K562 (cell line): ENCODE measurements around the gene LRP2. TPM values are rescaled to one million over a fixed set of nuclear protein-coding genes. Genes with fewer than 3 reads are reported as not detected.

Source experiments
- ATAC-seq: fragments of 200-7000 bp; cut with Tn5 transposase; 3 replicates; pipeline ENCODE4 v1.9.1; 2020; ENCODE audit warnings: moderate library complexity
- BruUV-seq: library from RNA; stranded (reverse); fragments of 400-500 nt; replicated peaks from 2 replicates; lab custom pipeline; 2021; lab: Mats Ljungman, UMichigan
- CTCF ChIA-PET: fragments of 300-600 bp; formaldehyde crosslinking; extraction: SDS; loops from one replicate; lab custom pipeline; 2021; ENCODE audit warnings: low intra/inter-chr PET ratio; lab: Yijun Ruan, JAX
- POLR2A ChIA-PET: fragments of 300-600, 350-650 bp; sonication (Branson Sonifier 250); formaldehyde crosslinking; extraction: SDS; loops from one replicate; lab custom pipeline; 2021; ENCODE audit warnings: antibody characterized with exemption, inconsistent platforms; lab: Yijun Ruan, JAX
- DNase-seq, 4 experiments: peaks; one replicate each; pipeline versions ENCODE4 v3.0.0 to v3.0.0-alpha.2; 2011 to 2018; ENCODE audit warnings: low spot score in 3 of 4, mixed read lengths in 3 of 4; ENCODE audit errors: extremely low read depth in 1 of 4
- FAIRE-seq: peaks from 2 replicates; lab custom pipeline; 2011; peaks lifted over from hg19 to GRCh38; lab: Jason Lieb, UNC
- H2AFZ ChIP-seq: 2 replicates; pipeline ENCODE4 v1.6.0; 2011; ENCODE audit warnings: low read depth, low read length, control low read depth, inconsistent platforms
- H3K27ac ChIP-seq: fragments of 200-600 bp; 3 replicates; pipeline ENCODE4 v1.8.0; 2011; ENCODE audit warnings: low read depth, mild to moderate bottlenecking, control low read depth, inconsistent platforms, low read length, moderate library complexity, mixed read lengths; ENCODE audit errors: extremely low read depth
- H3K27me3 ChIP-seq, 2 experiments: fragments of 300-600 bp in 1 of 2; 2 replicates in 1 of 2; 3 replicates in 1 of 2; pipeline versions ENCODE4 v1.6.0 to v1.8.0; 2011; ENCODE audit warnings: inconsistent platforms in 2 of 2, low read length in 2 of 2, mild to moderate bottlenecking in 1 of 2, mixed read lengths in 1 of 2, moderate library complexity in 1 of 2; ENCODE audit not compliant: control insufficient read depth in 2 of 2, insufficient read depth in 2 of 2
- H3K36me3 ChIP-seq: fragments of 300-600 bp; 3 replicates; pipeline ENCODE4 v1.8.0; 2011; ENCODE audit warnings: mild to moderate bottlenecking, low read length, inconsistent platforms; ENCODE audit not compliant: control insufficient read depth, insufficient read depth
- H3K4me1 ChIP-seq, 2 experiments: fragments of 200-600 bp in 1 of 2; replicated peaks in 1 of 2; 2 replicates in 1 of 2; 3 replicates in 1 of 2; pipeline versions ENCODE4 v1.5.1 to v1.8.0; 2011; ENCODE audit warnings: inconsistent platforms in 2 of 2, low read length in 2 of 2, mild to moderate bottlenecking in 1 of 2, mixed read lengths in 1 of 2, moderate library complexity in 1 of 2; ENCODE audit not compliant: control insufficient read depth in 2 of 2, insufficient read depth in 2 of 2
- H3K4me2 ChIP-seq: 2 replicates; pipeline ENCODE4 v1.6.1; 2011; ENCODE audit warnings: low read length, control low read depth, inconsistent platforms, mixed read lengths; ENCODE audit not compliant: insufficient read depth
- H3K4me3 ChIP-seq: fragments of 200-600 bp; sonication (generic), shearing (Covaris generic); 2 replicates; pipeline ENCODE4 v1.5.1; 2016; ENCODE audit warnings: control low read depth, inconsistent platforms
- H3K79me2 ChIP-seq: fragments of 200-600 bp; 3 replicates; pipeline ENCODE4 v1.8.0; 2011; ENCODE audit warnings: low read length, inconsistent platforms; ENCODE audit not compliant: control insufficient read depth, insufficient read depth
- H3K9ac ChIP-seq, 2 experiments: 2 replicates each; pipeline versions ENCODE4 v1.6.0 to v1.6.1; 2011; ENCODE audit warnings: low read depth in 2 of 2, low read length in 2 of 2, control low read depth in 1 of 2, inconsistent platforms in 1 of 2, mild to moderate bottlenecking in 1 of 2, mixed read lengths in 1 of 2; ENCODE audit not compliant: insufficient read depth in 1 of 2
- H3K9me1 ChIP-seq: one replicate; pipeline ENCODE4 v1.6.0; 2011; ENCODE audit warnings: inconsistent platforms, mild to moderate bottlenecking, low read length, moderate library complexity; ENCODE audit not compliant: control insufficient read depth, insufficient read depth
- H3K9me3 ChIP-seq: replicated peaks from 2 replicates; pipeline ENCODE4 v1.5.1; 2011; ENCODE audit warnings: low read depth, low read length, inconsistent platforms; ENCODE audit not compliant: control insufficient read depth, insufficient read depth
- H4K20me1 ChIP-seq: replicated peaks from 2 replicates; pipeline ENCODE4 v1.6.1; 2011; ENCODE audit warnings: low read length, inconsistent platforms, mixed read lengths; ENCODE audit not compliant: control insufficient read depth, insufficient read depth
- BRCA1 ChIP-seq, 2 experiments: fragments of 450-650 bp in 1 of 2; sonication (generic) in 1 of 2; formaldehyde crosslinking in 1 of 2; IDR thresholded peaks; 2 replicates each; pipeline versions ENCODE4 v1.5.0 to v1.6.1; 2017 to 2020; ENCODE audit warnings: mild to moderate bottlenecking in 1 of 2, missing genetic modification reagents in 1 of 2
- CC2D1A ChIP-seq: fragments of 450-650 bp; IDR thresholded peaks from 2 replicates; pipeline ENCODE4 v1.6.1; 2017; ENCODE audit warnings: mild to moderate bottlenecking
- CEBPB ChIP-seq: fragments of 450-650 bp; IDR thresholded peaks from 2 replicates; pipeline ENCODE4 v1.6.1; 2016; ENCODE audit warnings: missing genetic modification characterization, missing compliant biosample characterization
- FOXJ3 ChIP-seq: sonication (generic); formaldehyde crosslinking; IDR thresholded peaks from 2 replicates; pipeline ENCODE4 v1.4.0; 2020; ENCODE audit warnings: mild to moderate bottlenecking, missing genetic modification reagents
- MAFG ChIP-seq: fragments of 450-650 bp; conservative IDR thresholded peaks from 2 replicates; pipeline ENCODE4 v1.6.1; 2016; ENCODE audit warnings: missing genetic modification characterization, missing compliant biosample characterization
- ZNF551 ChIP-seq: fragments of 250-450 bp; sonication (Bioruptor Pico); IDR thresholded peaks from 2 replicates; pipeline ENCODE4 v1.5.0; 2021; ENCODE audit warnings: mild to moderate bottlenecking, moderate library complexity
- WGBS: fragments of 100-300 bp; shearing (Covaris generic); methylation state at CpG from one replicate; pipeline ENCODE4 v1.1.6; 2016; ENCODE audit warnings: low coverage, mixed read lengths; ENCODE audit not compliant: insufficient coverage; ENCODE audit errors: missing lambda C conversion rate; 5-methylcytosine and 5-hydroxymethylcytosine counted together
- in situ Hi-C: fragments of 300-500 bp; cut with MboI; formaldehyde crosslinking; loops from 4 replicates; pipeline ENCODE4 v1.15.0; 2018; ENCODE audit warnings: inconsistent platforms, mixed read lengths
- intact Hi-C: fragments of 100-400 bp; cut with micrococcal nuclease; formaldehyde crosslinking; loops from 2 replicates; pipeline ENCODE4 v1.14.2; 2022
- polyA plus RNA-seq, 8 experiments: library from polyadenylated mRNA; depleted of rRNA in 4 of 8; stranded (reverse) in 5 of 8; unstranded in 3 of 8; fragments of >200 nt; fragmentation: Nextera tagmentation in 2 of 8; fragmentation: Illumina TruSeq in 1 of 8; extraction: Ambion mirVana in 2 of 8; extraction: Trizol in 1 of 8; gene quantifications; 2 replicates each; pipeline versions ENCODE4 v1.2.1 to v1.2.3, GENCODE V29; 2011 to 2014; ENCODE audit warnings: inconsistent platforms in 1 of 8, missing spikeins in 1 of 8
- total RNA-seq, 7 experiments: library from RNA; depleted of rRNA in 6 of 7; stranded (reverse); fragments of >200 nt in 6 of 7; fragmentation: Illumina TruSeq in 2 of 7; extraction: Trizol in 2 of 7; gene quantifications; 2 replicates each; pipeline versions ENCODE4 v1.2.1 to v1.2.3, GENCODE V29; 2011 to 2021; ENCODE audit warnings: low replicate concordance in 1 of 7
- TF ChIP-seq, protein P1 (sequence below): fragments of 250-450 bp; sonication (Bioruptor Pico); IDR thresholded peaks from 2 replicates; pipeline ENCODE4 v1.4.0; 2020; ENCODE audit warnings: mild to moderate bottlenecking
- TF ChIP-seq, protein P2 (sequence below): fragments of 250-450 bp; sonication (Bioruptor Pico); IDR thresholded peaks from 2 replicates; pipeline ENCODE4 v1.5.1; 2021; ENCODE audit warnings: mild to moderate bottlenecking
- TF ChIP-seq, protein P3 (sequence below): sonication (generic); formaldehyde crosslinking; IDR thresholded peaks from 2 replicates; pipeline ENCODE4 v1.8.1; 2022; ENCODE audit warnings: missing genetic modification reagents

LRP2 gene
- total and polyA plus RNA-seq, 9 of the 15 experiments (the other 6 are each of a cell fraction or from before 2014, with no cell fraction given), result 0.04 to 0.18 (median 0.11) TPM; not detected in 1

DNA sequence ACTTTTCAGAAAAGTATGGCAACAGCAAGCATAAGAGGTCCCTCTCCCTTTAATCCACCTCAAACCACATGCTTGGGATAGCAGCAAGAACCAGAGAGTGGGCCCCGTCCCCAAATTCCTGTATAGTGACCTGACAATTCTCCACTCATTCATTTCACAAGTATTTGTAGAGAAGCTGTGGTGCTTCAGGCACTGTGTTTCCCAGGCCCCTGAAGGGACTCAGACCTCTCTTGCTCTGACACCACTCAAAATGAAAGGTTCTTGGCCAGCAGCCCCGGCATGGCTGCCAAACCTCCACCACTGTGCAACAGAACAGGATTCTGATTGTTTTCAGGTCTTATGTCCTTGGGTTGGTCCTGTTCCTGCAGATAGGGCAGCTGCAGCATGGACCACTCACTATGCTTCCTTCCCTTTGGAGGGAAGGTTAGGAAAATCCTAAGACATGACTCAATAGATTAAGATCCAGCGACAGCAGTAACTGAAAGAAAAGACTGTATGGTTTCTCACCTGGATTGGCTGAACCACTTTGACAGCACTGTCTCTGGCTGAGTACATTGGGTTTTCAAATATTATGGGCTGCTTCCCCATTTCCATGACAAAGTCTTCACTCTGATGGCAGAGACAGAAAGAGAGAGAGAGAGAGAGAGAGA is 225.3 kb downstream of the LRP2 start:
- Histone ChIP-seq H3K9me3 (no peaks in the 10 kb centered on the region), H3K27ac (no peak overlapping the region), H3K9me1 (no peaks in the 10 kb centered on the region), H2AFZ (peak overlapping the region; percentile 67), H4K20me1 (no peaks in the 10 kb centered on the region), H3K4me3 (no peak overlapping the region), H3K4me1 (peaks cover 5 to 22% of the 10 kb centered on the region in 2 experiments; a peak in 3 of 5 replicates), H3K9ac (no peak overlapping the region), H3K36me3 (no peaks in the 10 kb centered on the region), H3K27me3 (no peaks in the 10 kb centered on the region), H3K4me2 (no peak overlapping the region), H3K79me2 (no peaks in the 10 kb centered on the region)
- FAIRE-seq (no peak), DNase-seq (peak in 1 of 4 experiments; percentile 21), ATAC-seq (peak; percentile 58)
- POLR2A ChIA-PET, result interaction anchor here (0.6 kb wide), 1 partner anchor 9 kb away, joined by 3 read pairs; no protein-coding TSS in a partner anchor
- WGBS, result 54% methylated on average over 3 of the region's 3 CpGs
- CTCF ChIA-PET, result no interaction called here
- in situ Hi-C loops (no loop called here), intact Hi-C loops (loop anchor here (10.0 kb wide), 2 partner anchors 362 to 792 kb away; no protein-coding TSS in a partner anchor)
- BruUV-seq, result no TSS peak
- TF ChIP-seq, protein P1, sequence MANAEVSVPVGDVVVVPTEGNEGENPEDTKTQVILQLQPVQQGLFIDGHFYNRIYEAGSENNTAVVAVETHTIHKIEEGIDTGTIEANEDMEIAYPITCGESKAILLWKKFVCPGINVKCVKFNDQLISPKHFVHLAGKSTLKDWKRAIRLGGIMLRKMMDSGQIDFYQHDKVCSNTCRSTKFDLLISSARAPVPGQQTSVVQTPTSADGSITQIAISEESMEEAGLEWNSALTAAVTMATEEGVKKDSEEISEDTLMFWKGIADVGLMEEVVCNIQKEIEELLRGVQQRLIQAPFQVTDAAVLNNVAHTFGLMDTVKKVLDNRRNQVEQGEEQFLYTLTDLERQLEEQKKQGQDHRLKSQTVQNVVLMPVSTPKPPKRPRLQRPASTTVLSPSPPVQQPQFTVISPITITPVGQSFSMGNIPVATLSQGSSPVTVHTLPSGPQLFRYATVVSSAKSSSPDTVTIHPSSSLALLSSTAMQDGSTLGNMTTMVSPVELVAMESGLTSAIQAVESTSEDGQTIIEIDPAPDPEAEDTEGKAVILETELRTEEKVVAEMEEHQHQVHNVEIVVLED (CRISPR knock-in tag), result no peak
- TF ChIP-seq ZNF551 (CRISPR knock-in tag) (no peak), FOXJ3 (CRISPR knock-in tag) (no peak), CC2D1A (no peak), MAFG (tag) (no peak), BRCA1 (IDR thresholded peaks at IDR 0.05) (no peak), BRCA1 (CRISPR knock-in tag; IDR thresholded peaks at IDR 0.05) (no peak), CEBPB (tag) (0 out of 2 replicates have a peak, but pooled peaks have one; percentile 16)
- TF ChIP-seq, protein P2, sequence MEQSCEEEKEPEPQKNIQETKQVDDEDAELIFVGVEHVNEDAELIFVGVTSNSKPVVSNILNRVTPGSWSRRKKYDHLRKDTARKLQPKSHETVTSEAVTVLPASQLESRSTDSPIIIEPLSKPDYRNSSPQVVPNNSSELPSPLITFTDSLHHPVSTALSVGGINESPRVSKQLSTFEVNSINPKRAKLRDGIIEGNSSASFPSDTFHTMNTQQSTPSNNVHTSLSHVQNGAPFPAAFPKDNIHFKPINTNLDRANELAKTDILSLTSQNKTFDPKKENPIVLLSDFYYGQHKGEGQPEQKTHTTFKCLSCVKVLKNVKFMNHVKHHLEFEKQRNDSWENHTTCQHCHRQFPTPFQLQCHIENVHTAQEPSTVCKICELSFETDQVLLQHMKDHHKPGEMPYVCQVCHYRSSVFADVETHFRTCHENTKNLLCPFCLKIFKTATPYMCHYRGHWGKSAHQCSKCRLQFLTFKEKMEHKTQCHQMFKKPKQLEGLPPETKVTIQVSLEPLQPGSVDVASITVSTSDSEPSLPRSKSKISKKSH (CRISPR knock-in tag), result no peak
- TF ChIP-seq, protein P3, sequence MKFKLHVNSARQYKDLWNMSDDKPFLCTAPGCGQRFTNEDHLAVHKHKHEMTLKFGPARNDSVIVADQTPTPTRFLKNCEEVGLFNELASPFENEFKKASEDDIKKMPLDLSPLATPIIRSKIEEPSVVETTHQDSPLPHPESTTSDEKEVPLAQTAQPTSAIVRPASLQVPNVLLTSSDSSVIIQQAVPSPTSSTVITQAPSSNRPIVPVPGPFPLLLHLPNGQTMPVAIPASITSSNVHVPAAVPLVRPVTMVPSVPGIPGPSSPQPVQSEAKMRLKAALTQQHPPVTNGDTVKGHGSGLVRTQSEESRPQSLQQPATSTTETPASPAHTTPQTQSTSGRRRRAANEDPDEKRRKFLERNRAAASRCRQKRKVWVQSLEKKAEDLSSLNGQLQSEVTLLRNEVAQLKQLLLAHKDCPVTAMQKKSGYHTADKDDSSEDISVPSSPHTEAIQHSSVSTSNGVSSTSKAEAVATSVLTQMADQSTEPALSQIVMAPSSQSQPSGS, result no peak
